Sciatic nerve (tissue), 2 donors: ENCODE measurements around the gene C5orf47. TPM values are rescaled to one million over a fixed set of nuclear protein-coding genes. Genes with fewer than 3 reads are reported as not detected.

ENCODE experiments used
- ATAC-seq: fragments of 200-7000 bp; cut with Tn5 transposase; one replicate; pipeline ENCODE4 v1.9.1; 2020; ENCODE audit warnings: mild to moderate bottlenecking, moderate library complexity
- DNase-seq: peaks from one replicate; pipeline ENCODE4 v3.0.0-alpha.2; 2020; ENCODE audit warnings: low spot score
- intact Hi-C: fragments of 100-400 bp; cut with DNase I; formaldehyde crosslinking; loops from one replicate; pipeline ENCODE4 v1.14.2; 2022
- total RNA-seq: library from RNA; stranded (reverse); fragmentation: NEBNext Ultra II Directional; extraction: Animal tissue kit (Norgen Biotek cat#: 25700); gene quantifications from one replicate; pipeline ENCODE4 v1.2.1, GENCODE V29; 2021
- donor health status: DM: no; HTN: no; CAD: no.
- donor health status: DM: no; HTN: no; CAD: no.

The C5orf47 gene
- total RNA-seq, 1 donor from 2014 or later = not detected

DNA sequence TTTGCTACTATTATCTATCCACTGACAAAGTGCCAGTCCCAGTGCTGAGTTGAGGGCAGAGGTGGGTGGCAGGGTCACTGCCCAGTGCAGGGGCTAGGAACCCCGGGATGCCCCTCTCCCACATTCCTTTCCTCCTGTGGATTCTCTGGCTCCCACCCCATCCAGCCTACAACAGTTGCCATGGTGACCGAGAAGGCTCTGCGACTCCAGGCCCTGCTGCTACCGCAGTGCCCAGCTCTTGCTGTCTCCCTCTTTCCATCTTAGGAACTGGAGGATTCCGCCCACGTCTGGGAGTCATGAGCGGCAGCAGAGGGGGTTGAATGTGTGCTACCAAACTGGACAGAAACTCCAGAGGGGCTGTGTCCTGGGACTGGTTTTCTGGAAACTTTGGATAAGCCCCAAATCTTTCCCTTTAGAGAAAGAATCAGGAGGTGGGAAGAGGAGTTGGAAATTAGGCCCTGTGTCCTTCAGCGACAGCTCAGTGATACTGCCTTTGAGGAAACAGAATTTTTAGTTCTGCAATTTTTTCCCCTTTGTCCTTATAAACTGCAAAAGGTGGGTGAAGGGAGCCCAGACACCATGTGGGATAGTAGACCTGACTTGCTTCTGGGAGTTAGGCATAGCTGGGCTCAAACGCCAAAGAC lies 20.7 kb upstream of the C5orf47 start:
- DNase-seq (no peak), ATAC-seq (no peak)
- intact Hi-C loops = no loop called here

DNA sequence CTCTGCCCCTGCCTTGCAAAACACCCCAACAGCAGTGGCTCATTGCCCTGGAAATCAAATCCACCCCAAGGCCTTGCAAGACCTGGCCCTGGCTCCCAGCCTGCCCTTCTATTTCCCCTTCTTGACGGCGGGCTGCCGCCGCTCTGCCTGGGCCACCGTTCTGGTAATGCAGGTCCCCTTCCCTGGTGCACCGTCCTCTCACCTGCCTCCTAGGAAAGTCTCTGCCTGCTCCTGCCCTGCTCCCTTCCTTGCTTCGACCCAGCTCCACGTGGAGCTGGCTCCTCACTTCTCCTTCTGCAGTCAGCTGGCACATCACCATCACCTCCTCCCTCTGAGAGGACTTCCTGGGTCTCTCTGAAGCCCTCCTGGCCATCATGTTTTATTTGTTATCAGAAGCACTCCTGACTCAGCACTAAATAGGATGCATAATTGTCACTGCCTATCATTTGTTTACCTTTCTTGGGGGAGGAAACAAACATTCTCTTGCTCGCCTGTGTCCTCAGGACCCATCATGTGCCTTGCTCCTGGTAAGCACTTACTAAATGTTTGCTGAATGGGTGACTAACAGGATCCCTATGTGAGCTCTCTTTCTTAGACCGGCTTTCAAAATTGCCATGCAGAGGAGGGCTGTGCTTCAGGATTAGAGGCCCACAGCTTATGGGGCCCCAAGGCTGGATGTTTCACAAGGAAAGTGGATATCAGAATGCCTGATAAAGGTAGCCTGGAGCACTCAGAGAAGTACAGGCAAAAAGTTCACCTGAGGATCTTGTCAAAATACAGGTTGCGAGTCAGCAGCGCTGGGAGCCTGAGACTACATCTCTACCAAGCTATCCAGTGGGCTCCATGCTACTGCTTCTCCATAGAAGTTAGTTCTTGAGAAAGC lies 19.6 kb upstream of the C5orf47 start:
- DNase-seq (no peak), ATAC-seq (no peak)
- intact Hi-C loops = no loop called here

DNA sequence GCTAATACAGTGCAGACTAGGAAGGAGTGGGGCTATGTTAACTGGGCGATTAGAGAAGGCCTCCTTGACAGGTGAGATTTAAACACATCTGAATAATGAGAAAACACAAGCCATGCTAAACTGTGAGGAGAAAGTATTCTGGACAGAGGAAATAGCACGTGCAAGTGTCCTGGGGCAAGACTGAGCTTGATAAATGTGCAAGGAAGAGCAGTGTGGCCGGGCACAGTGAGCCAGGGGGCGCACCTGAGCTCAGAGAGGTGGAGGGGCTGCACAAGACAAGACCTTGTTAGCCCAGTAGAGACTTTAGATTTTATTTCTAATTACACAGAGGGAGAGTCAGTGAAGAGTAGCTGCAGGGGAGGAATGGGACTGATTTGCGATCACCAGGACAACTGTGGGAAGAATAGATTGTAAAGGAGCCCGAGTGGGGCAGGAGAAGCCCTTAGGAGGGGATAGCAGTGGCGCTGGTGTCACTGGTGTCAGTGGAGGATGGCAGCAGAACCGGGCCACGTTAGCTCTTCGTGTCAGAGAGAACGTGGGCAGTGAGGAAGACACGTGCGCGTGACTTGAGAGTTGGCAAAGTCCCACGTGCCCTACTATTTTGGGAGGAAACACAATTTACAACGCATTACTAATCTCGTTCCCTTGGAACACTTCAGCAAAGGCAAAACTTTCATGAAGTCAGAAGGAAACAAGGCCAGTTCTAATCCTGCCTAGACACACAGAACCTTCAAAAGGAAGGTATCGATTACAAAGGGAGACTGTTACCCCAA lies 17.9 kb upstream of the C5orf47 start:
- intact Hi-C loops = no loop called here
- no peak for DNase-seq
- no peak for ATAC-seq

DNA sequence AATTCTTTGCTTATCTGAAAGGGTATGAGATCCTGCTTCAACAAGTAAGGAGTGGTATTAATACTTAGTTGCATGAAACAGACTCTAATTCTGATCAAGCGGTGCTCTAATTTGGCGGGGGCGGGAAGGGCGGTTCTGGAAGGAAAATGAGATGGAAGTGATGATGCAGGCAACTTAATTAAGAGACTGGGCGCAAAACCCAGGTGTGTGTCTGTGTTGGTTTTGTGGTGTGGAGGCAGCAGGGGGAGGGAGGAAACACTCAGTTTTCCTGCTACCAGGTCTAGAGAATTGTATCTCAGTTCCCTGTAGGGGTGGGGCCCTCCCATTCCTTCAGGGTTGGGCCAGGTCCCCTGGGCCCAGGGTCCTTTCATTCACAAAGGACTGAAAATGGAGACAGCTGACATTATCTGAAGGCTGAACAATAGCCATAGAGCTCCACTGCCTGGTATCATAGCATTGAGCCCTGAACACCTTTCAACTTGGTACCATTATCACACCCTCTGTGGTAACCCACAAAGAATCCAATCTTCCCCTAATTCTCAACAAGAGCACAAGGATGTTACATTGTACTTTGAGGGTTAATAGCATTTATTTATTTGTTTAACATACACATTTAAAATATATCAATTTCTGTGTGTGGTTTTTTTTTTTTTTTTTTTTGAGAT lies 17.2 kb upstream of the C5orf47 start:
- DNase-seq (no peak), ATAC-seq (no peak)
- intact Hi-C loops = no loop called here

DNA sequence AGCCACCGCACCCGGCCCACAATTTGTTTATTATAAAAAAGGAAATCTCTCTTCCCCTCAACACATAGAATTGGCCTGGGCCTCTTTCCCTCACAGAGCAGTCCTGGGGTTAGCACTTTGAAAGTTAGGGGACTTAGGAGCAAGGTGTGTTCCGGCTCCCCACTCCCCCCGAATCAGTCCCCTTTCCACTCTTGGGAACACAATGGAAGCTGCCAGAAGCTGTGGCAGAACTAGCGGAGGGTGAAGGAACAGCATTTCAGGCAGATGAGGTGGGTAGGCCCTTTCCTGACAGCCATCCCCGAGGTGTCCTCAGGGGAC lies 16.4 kb upstream of the C5orf47 start:
- intact Hi-C loops = no loop called here
- ATAC-seq (no peak), DNase-seq (no peak)

DNA sequence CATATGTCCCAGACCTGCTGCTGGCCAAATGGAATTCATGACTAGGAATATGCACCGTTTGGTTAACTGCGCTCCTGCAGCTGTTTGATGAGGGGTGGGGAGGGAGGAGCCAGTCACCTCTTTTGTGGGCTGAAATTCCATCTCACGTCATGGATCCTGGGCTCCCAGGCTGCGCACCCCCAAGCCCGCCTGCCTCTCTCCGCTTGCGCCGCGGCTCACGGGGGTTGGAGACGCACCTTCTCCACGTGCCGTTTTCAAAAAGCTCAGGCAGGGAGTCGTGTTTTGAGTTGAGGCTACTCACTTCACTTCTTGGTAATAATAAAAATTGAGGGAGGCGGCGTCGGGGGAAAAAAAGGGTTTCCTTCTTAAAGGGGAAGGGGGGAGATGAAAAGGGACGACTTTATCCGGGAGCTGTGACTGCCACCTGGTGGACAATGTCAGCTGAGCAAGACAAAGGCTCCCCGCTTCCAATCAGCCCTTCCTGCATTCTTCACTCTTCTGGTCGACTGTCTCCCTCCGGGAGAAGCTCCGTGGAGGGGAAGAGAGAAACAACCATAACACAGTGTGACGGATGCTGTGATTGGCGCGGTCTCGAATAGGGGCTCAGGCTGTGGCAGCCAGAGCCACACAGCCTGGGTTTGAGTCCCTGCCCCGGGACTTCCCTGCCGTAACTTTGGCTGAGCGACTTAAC lies 15.9 kb upstream of the C5orf47 start:
- intact Hi-C loops = no loop called here
- DNase-seq (peak; percentile 92), ATAC-seq (peak; percentile 95)

DNA sequence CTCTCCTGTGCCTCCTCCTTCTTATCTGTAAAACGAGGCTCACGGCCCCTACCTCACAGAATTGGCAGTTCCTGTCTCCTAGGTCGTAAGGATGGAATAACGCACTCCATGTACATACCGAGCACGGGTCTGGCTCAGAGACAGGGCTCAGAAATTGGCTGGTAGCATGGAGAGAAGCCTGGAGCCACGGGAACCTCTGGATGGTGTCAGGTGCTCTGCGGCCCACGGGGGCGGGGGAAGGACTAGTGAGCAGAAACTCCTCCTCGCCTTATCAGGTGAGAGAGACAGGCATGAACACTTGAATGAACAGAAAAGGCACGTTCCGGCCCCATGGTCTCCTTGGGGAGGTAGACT lies 15.4 kb upstream of the C5orf47 start:
- ATAC-seq (peak; percentile 38), DNase-seq (no peak)
- intact Hi-C loops = no loop called here

DNA sequence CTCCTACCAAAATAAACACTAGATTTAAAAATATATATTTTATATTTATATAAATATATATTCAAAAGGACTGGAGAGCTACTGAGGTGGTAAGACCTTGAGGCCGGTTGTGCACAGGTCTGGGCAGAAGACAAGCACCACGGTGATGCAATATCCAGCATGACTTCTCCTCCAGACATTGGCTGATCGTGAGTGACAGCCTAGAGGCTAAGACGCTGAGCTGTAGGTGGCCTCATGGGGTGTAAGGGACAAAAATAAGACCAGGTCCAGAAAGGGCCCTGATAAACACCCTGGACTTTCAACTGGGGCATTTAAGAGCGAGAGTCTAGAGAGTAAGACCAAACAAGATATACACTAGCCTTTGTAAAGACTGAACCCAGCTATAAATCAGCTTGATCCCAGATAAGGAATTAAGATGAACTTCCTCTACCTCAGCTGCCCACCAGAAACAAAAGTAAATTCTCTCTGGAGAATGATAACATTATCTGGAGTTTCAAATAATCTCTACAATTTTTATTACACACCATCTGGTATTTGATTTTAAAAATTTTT lies 14.2 kb upstream of the C5orf47 start:
- intact Hi-C loops = loop anchor here (2.0 kb wide), 1 partner anchor 356 kb away; no protein-coding TSS in a partner anchor
- no peak for DNase-seq
- ATAC-seq = no peak

DNA sequence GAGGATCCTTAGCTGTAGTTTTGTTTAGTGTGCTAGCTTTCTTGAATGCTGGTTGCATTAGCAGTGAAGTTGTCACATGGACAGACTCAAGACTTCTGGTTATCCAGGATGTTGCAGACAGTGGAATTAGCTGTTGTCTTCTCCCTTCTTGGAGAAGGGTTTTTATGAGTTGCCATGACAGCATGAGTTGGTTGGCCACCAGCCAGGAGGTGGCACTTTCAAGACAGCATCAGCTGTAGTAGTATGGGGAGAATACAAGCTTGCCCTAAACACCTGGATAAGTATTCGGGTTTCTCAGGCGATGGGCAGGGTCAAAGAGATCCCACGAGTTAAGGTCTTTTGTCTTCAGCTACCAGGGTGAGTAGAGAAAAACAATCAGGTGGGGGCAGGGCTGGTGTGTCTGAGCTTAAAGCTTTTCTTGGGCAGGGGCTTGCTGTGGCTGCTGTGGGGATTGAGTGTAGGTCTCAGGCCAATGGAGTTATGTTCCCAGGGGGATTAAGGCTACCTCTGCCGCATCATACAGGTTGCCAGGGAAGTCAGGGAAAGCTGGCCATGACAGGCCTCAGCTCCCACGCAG lies 7.7 kb upstream of the C5orf47 start:
- intact Hi-C loops = no loop called here

DNA sequence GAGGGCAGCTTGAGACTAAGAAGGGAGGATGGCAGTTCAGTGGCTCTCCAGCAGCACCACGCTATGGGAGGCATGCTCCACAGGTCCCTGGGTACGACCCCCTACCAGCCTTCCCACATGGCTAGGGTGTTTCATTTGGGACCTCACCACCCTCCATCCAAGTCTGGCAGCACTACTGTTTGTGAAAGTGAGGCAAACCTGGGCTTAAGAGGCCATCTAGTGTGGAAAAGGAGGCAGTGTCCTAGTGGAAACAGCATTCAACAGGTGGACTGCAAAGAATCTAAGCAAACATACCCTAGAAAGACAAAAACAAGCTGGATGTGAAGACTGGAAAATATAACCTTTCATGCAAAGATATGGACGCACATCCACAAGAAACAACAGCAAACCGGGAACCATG lies 4.8 kb upstream of the C5orf47 start:
- no peak for DNase-seq
- no peak for ATAC-seq
- intact Hi-C loops = no loop called here

More for the DNA sequence above, 7.7 kb upstream of the C5orf47 start:
- ATAC-seq = no peak
- no peak for DNase-seq

DNA sequence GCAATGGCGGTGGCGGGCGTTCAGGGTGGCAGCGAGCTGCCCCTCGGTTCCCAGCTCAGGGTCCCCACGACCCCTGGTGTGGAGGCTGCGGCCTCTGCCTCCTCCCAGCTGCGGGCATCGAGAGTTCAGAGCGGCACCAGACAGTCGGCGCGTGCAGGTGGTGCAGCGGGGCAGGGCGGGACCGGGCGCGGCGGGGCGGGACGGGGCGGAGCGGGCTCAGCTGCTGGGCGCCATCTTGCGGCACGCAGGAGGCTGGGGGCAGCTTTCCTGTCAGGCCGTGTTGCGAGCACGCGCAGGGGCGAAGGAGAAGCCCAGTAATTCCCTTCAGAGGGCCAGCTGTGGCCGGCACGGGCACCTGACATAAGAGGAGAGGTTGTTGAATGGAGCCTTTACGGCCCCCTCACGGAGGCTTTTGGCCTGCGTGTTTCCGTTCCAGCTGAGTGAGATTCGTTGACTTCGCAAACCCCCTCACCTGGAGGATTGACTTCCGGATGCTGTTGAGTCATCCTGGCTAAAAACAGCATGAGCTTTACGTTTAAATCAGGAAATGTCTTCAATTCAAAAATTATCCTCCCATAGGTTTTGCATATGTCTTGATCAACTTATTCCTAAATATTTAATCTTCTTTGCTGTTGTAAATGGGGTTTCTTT lies 587 bp downstream of the C5orf47 start:
- DNase-seq = no peak
- intact Hi-C loops = no loop called here
- ATAC-seq = no peak

DNA sequence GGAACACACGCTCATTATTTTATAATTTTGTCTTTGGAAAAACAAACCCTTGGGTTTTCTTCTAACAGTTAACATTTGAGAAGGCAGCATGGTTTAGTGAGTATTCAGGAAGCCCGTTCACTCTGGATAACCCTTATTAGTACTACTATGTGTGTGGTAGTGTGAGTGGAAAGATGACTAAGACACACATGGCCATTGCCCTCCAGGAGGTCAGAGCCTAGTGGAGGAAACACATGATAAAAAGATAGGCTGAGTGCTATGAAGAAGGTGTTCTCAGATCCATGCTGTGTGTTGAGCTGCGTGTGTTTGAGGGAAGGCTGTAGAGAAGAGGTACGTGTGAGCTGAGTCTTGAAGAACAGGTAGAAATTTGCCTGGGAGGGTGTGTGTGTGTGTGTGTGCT lies 8.4 kb downstream of the C5orf47 start:
- DNase-seq = no peak
- intact Hi-C loops = no loop called here
- no peak for ATAC-seq

DNA sequence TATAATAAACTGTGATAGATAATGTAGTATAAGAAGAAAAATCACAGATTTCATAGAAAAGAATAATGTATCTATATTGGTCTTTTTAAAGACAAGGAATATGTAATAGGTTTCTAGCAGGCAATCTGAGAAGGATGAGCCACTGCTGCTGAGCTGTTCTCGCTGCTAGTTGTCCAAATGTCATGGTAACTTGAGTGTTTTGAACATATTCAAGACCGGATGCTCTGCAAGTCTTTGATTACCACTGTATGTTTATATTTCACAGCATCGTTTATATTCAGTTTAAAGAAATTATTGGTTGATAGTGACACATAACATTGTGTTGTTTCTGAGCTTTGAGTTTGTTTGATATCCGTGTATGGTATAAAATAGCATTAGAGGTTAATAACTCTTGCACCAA lies 9.6 kb downstream of the C5orf47 start:
- intact Hi-C loops = no loop called here
- DNase-seq = no peak
- ATAC-seq = no peak

DNA sequence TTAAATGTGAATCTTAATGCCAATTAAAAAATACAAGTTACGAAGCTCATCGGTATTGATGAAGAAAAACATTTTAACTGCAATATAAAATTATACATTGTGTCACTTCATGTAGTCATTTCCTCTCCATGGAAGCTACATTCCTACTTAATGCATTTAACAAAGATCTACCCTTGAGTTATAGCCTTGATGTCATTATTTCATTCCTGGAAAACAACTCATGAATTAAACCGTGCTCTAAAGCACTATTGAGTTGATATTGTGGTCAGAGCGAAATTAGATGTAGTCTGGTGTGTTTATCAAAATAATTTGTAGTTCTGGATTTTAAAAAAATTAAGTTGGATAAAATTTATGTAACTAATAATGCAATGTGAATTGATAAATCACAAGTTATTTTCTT lies 11.1 kb downstream of the C5orf47 start:
- intact Hi-C loops = no loop called here
- no peak for ATAC-seq
- no peak for DNase-seq

DNA sequence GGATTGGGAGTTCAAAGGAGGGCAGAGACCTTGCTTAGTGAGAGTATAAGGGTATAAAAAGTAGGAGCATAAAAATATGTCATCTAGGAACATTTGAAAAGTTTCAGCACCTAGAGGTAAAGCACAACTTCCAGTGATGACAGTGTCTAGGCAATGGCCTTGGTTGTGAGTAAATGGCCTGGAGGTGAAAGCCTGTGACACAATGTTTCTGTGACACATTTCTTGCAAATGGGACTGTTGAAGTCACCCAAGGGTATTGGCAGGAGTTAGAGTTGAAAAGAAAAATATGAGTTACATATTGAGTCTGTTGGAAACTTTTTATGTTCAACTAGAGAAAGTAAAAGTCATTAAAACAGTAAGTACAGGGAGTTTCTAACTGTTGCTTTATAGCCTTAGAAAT lies 14.8 kb downstream of the C5orf47 start:
- DNase-seq (no peak), ATAC-seq (no peak)
- intact Hi-C loops = no loop called here

DNA sequence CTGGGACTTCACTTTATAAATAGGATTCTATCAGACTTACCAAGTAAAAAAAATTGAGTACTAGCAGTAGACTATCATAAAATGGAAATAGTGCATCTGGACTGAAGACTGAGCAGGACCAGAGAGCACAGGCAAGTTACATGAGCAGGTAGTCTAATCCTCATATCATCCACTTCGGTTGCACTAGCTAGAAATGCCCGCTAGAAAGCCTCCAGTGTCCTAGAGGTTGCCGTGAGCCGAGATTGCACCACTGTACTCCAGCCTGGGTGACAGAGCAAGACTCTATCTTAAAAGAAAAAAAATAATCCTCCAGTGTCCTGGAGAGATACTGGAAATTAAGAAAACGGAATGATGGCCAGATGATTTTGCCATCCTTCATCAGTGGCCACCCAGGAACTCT lies 20.0 kb downstream of the C5orf47 start:
- ATAC-seq = no peak
- DNase-seq = no peak
- intact Hi-C loops = no loop called here

DNA sequence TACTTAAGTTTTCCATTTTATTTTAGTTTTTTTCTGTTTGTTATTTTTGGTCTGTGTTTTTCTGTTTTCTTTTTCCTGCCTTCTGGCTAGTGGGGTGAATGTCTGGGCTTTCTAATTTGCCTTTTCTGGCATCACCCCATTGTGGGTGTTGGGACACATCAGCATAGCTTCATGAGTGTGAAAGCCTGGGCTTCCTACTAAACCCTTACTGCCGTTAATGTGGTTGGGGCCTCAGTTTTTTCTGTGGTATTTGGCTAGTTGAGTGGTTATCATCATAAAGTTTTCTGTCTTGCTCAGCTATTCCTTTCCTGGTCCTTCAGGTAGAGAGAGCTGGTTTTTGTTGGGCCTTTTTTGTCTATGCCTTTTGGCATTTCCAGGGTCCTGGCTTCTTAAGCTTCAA lies 21.4 kb downstream of the C5orf47 start:
- intact Hi-C loops = no loop called here
- DNase-seq (no peak), ATAC-seq (no peak)

DNA sequence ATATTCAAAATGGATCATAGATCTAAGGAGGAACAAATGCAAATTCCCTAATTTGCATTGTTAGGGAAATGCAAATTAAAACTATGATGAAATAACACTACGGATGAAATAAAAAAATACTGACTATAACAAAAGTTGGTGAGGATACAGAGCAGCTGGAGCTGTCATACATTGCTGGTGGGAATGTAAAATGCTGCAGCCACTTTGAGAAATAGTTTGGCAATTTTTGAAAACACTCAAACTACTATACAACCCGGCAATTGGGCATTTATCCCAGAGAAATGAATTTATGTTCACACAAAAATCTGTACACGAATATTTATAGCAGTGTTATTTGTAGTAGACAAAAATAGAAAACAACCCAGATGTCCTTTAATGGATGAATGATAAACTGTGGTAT lies 22.5 kb downstream of the C5orf47 start:
- intact Hi-C loops = no loop called here
- DNase-seq (no peak), ATAC-seq (no peak)
